ENCODE measurements around the gene KIF3C.
A peak's percentile ranks its signal among the peaks of the same experiment; 100 is the strongest.
"Not testable (repeated sequence)": the region's sequence is repeated elsewhere in the genome, so short reads cannot be mapped to it uniquely, and the experiment has no call there.

KIF3C gene

DNA sequence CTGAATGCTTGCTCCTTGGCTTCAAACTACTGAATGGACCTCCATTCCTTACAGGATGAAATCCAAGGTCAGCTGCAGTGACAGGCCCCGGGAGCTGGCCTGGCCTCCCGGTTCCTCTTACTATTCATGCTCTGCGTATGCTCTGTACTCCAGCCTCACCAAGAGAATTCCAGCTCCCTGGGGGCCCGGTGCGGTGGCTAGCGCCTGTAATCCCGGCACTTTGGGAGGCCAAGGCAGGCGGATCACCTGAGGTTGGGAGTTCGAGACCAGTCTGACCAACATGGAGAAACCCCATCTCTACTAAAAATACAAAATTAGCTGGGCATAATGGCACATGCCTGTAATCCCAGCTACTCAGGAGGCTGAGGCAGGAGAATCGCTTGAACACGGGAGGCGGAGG lies 23.7 kb downstream of the KIF3C start:
- not testable (repeated sequence) for DNase-seq

DNA sequence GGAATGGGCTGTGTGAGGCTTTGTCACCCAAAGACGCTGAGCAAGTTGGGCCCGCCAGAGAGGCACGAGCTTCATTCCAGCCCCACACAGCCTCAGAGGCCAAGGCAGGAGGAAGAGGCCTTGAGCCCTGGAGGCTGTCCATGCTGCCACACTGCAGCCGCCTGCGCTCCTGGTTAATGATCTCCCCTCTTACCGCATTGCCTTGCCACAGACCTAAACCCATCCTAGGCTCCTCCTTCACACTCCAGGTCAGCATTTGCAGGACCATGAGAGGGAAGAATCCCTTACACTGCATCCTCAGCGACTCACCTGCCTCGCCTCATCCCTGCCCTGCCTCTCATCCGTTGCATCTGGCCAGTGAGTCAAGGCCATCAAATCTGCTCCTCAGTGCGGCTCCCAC lies 24.6 kb downstream of the KIF3C start:
- DNase-seq: no peak

DNA sequence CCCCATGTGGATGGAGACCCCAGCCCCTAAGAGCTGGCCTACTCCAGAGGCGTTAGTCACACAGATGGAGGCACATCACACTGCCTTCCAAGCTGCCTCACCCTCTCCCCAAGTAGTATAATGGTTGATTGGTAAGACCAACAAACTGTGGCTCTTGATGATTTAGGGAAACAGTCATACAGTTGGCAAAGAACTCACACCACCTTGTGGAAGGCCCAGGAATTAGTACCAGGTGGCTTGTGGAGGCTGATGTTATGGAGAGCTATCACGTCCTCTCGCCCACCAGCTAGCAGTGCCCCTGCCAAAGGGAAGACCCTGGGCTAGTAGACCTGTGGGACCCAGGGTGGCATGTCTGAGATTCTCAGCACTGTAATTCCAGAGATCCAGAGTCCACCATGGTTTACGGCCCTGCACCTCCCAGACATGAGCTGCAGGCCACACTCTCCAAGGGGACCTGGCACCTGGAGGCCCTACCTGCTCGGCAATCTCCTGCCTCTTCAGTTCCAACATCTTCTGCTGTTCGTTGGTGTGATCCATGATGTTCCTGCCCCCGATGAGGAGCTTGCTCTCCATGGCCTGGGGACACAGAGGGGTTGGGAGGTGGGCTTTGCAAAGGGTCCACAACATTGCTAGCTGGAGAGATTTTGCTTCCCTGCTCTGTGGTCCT lies 26.3 kb downstream of the KIF3C start:
- DNase-seq: no peak

DNA sequence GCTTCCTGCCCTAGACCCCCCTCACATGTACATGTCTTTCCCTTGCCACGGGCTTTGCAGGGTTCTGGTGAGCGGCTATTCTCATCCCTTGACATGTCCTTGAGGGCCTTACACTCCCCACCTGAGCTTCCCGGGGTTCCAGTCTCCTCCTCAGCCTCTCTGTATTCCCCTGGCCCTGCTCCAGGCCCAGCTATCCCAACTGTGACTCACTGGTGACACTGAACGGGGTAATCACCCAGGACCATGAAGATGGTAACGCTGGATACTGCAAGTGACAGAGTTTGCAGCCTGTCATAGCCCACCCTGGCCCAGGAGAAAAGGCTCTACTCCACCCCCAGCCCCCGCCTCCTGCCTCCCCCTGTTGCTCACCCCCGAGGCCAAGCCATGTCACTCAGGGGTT lies 27.3 kb downstream of the KIF3C start:
- no peak for DNase-seq

DNA sequence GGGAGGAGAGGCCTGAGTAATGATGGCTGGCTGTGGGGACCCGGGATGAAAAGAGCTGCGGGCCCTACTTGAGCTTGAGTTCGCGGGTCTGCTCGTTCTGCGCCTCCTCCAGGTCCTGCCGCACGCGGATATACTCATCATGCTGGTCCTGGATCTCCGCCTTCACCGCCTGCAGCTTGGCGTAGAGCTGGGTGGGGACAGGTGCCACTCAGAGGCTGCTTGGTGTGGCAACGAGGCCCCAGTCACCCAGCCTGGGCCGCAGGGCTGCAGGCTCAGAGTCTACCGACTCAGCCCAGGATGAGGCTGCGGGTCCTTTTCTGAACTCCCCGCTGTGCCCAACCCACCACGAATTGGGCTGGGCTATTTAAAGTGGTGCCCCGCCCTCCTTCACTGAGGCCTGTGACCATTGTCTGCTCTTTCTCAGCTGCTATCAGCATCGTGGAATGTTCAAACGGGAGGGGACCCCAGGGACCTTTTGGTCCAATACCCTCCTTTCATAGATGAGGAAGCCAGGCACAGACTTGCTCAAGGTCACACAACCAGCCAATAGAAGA lies 28.0 kb downstream of the KIF3C start:
- no peak for DNase-seq

DNA sequence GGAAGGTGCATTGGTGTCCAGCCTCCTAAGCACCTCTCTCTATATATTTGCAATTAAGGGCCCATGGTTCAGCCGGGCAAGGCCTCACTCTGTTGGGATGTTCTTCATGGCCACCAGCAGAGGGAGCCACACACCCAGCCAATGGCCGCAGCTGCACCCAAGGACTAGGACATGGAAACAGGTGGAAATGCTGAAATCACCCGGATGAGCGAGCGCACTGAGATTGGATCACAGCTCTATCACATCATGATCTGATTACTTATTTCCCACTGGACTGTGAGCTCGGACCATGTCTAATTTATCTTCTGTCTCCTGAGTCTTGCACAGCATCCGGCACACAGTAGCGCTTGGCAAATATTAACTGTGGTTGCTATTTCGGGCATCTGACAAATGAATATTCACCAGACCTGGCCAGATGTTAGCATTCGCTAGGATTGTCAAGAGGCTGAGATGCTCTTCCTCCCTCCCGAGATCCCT lies 31.2 kb downstream of the KIF3C start:
- DNase-seq: peak; percentile 6 to 56 (median 42)

DNA sequence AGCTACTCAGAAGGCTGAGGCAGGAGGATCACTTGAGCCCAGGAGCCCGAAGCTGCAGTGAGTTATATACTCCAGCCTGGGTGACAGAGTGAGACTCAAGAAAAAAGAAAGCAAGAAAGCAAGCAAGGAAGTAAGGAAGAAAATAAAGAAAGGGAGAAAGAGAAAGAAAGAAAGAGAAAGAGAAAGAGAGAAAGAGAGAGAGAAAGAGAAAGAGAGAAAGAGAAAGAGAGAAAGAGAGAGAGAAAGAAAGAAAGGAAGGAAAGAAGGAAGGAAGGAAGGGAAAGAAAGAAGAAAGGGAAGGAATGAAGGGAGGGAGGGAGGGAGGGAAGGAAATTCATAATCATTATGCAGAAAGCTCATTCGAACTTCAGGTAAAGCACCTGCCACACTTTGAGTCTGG lies 33.9 kb downstream of the KIF3C start:
- no peak for DNase-seq

DNA sequence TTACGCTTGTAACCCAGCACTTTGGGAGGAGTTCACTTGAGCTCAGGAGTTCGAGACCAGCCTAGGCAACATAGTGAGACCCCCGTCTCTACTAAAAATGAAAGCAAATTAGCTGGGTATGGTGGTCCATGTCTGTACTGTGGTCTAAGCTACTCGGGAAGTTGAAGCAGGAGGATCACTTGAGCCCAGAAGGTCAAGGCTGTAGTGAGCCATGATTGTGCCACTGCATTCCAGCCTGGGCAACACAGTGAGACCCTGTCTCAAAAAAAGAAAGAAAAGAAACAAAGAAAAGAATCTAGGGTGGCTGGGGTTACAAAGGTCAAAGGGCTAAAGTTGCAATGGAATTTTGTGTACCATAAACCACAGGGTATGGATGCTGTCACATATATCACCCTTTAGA lies 41.3 kb downstream of the KIF3C start:
- no peak for DNase-seq

DNA sequence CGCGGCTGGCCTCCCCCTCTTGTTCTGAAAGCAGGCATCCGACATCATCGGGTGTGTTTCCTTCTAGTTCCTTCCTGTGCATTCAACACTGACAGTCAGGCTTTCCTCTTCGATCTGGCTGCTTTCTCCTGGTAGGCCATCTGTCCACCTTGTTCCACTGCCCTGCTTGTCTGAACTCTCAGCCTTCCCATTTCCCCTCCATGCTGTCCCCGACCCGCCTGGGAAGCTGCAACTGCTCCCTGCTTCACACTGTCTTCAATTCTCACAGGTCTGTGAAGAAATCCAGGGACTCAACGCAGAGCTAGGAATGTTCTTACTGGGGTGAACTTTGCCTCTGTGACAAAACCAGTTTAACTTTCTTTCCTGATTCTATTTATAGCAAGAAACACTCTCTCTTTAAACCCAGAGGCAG lies 43.0 kb downstream of the KIF3C start:
- no peak for DNase-seq

DNA sequence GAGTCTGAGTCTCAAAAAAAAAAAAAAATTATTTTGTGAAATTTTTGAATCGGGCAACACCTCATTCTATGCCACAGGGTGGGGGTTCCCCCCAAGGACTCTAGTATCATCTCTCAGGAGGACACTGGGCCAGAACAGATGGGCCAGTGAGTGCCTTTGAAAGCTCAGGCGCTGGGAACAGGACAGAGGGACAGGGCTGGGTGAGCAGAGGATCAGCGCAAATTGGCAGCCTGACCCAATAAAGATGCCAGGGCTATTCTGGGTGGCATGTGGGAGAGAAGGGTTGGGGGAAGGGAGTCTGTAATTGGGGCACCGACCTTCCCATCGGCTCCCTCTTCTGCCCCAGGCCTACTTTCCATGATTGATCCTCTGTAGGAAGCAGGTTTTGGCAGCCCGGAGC lies 44.0 kb downstream of the KIF3C start:
- DNase-seq: no peak

DNA sequence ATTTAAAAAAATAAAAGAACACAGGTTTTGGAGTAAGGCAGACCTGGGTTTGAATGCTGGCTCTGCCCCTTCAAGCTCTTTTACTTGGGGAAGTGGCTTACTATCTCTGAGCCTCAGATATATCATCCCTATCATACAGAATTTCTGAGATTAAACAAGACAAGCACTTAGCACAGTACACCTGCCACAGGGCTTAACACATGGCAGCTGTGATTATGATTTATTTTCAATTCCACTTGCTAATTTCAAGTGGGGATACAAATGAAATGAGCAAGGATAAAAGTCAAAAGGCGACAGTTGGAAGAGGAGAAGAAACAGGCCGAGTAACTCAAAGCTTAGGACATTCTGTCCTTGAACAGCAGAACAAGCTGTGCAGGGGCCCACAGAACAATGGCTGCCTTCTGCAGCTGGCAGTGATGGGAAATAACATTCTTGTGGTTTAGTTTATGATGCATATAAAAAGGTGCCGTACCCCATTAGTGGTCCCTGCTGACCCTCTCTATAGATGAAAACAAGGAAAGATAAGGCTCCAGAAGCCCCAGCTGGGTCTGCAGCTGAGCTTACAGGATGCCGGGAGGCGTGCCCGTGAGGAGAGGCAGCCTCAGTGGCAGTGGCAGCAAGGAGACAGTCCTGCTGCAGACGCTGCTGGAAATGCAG lies 45.3 kb downstream of the KIF3C start:
- DNase-seq: no peak

DNA sequence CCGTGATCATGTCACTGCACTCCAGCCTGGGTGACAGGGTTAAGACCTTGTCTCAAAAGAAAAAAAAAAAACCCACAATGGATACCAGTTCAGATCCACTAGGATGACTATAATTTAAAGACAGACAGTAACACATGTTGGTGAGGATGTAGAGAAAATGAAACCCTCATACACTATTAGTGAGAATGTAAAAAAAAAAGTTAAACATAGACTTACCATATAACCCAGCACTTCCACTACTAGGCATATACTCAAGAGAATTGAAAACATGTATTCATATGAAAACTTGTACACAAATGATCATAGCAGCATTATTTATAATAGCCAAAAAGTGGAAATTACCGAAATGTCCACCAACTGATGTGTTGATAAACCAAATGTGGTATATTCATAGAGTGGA lies 48.7 kb downstream of the KIF3C start:
- no peak for DNase-seq

DNA sequence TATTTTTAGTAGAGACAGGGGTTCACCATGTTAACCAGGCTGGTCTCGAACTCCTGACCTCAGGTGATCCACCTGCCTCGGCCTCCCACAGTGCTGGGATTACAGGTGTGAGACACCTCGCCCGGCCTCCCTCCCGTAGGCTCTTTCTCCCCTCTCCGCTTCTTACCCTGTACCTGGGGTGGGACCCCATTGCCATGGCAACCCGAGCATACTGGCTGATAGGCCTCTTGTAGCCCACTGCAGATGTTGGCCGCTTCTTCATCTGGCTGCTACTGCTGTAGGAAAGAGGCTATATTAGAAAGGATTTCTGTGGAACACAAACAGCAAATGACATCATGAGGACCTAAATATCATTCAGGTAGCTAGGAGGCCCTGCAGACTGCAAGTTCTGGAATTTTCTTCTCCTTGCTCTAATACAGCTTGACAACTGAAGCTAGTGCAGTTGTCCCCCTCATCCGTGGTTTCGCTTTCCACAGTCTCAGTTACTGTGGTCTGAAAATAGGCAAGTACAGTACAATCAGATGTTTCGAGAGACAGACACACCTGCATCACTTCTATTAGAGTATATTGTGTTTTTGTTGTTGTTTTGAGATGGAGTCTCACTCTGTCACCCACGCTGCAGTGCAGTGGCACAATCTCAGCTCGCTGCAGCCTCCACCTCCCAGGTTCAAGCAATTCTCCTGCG lies 52.4 kb downstream of the KIF3C start:
- no peak for DNase-seq

DNA sequence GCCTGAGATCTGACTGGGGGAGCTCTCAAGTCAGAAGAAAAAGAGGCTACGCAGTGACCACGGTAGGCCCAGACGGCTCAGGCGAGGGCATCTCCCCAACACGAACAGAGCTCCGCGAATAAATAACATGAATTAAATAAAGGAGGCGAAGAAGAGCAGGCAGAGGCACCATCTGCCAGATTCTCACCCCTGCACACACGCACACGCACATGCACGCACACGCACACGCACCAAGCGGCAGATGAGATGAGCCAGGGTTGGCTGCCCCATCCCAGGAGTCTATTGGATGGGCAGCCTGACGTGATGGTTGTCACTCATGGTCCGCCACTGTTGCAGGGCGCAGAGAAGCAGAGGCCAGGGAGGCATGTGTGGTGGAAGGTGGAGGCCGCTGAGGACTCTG lies 53.6 kb downstream of the KIF3C start:
- DNase-seq: no peak

DNA sequence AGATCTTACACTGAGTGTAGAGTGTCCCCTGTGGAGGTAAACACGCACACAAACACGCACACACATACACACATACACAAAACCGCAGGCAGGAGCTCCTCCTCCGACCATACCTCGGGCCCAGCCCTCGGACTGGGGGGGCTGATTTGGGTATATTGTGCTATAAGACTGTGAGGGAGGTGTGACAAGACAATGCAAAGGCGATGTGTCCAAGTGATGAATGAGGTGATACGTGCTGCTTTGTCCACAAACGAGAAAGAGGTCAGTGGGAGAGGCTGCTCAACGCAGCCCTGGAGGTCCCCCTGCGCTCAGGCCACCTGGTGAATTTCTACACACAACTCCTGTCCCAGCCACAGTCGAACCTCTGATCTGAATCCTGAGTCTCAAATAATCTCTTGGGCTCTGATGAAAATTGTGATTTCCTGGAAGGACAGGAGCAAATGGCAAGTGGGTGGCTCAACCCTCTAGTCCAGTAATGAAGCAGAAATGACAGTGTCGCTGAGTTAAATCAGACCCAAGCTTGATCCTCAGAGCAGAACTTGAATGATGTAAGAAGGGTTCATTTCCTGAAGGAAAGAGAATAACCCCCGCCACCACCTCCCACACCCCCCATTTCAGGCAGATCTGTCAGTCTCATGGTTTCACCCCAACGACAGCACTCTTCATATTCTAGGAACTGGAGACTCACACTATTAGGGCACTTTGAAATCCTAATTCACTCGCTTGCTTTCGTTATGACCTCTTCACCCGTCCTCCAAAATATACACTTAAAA lies 55.1 kb downstream of the KIF3C start:
- no peak for DNase-seq

DNA sequence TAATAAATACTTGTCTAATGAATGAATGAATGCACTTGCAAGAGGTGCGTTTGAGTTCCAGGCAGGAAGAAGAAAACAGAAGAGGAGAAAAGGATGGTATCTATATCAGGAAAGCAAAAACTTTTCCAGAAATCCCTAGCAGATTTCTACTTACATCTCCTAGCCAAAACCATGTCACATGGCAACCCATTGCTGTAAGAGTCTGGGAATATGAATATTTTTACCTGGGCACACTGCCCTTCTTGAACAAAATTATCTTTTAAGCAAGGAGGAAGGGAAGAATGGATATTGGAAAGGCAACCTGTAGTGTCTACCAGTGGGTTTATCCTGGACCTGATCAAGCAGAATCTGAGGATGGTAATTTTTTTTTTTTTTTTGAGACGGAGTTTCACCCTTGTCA lies 59.8 kb downstream of the KIF3C start:
- no peak for DNase-seq

DNA sequence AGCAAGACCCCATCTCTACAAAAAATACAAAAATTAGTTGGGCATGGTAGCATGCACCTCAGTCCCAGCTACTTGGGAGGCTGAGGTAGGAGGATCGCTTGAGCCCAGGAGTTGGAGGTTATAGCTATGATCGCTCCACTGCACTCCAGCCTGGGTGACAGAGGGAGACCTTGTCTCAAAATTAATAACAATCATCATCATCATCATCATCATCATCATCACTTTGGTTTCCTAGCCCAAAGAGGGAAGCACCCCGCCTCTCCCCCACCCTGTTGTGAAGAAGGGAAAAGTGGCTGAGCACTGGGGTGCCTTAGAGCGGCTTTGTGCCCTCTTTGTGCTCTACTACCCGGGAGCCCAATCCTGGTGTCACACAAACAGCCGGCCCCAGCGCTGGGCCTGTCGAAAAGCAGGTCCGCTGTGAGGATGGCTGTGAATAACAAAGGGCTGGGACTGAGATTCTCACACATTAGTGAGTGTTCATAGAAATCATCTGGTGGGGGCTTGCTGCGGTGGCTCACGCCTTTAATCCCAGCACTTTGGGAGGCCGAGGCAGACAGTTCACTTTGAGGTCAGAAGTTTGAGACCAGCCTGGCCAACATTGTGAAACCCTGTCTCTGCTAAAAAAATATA lies 61.4 kb downstream of the KIF3C start:
- no peak for DNase-seq

DNA sequence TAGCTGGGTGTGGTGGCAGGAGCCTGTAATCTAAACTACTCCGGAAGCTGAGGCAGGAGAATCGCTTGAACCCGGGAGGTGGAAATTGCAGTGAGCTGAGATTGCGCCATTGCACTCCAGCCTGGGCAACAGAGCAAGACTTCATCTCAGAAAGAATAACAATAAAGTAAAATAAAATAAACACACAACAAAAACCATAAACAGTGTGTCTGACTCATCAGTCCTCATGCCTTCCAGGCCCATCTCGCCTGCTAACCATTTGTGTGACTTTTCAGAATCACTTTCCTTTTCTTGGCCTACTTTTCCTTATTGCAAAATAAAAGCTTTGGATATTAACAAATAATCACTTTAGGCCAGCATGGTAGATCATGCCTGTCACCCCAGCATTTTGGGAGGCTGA lies 62.0 kb downstream of the KIF3C start:
- DNase-seq: no peak

DNA sequence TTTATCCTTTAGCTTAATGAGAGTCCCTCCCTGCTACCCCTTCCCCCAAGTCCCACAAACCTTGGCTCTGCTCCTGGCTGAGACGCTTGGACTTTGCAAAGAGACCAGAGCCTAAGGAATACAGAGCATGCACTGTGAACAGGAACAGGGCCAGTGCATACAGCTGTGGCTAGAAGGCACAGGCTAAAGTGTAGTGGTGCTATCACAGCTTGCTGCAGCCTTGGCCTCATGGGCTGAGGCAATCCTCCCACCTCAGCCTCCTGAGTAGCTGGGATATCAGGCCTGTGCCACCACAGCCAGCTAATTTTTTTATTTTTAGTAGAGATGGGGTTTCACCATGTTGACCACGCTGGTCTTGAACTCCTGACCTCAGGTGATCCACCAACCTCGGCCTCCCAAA lies 64.5 kb downstream of the KIF3C start:
- DNase-seq: no peak

DNA sequence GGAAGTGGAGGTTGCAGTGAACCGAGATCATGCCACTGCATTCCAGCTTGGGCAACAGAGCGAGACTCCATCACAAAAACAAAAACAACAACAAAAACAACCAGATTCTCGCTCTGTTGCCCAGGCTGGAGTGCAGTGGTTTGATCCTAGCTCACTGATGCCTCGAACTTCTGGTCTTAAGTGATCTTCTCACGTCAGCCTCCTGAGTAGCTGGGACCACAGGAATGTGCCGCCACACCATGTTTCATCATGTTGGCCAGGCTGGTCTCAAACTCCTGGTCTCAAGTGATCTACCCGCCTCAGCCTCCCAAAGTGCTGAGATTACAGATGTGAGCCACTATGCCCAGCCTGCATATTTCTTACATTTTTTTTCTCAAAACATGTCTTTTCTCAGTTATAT lies 64.9 kb downstream of the KIF3C start:
- not testable (repeated sequence) for DNase-seq

DNA sequence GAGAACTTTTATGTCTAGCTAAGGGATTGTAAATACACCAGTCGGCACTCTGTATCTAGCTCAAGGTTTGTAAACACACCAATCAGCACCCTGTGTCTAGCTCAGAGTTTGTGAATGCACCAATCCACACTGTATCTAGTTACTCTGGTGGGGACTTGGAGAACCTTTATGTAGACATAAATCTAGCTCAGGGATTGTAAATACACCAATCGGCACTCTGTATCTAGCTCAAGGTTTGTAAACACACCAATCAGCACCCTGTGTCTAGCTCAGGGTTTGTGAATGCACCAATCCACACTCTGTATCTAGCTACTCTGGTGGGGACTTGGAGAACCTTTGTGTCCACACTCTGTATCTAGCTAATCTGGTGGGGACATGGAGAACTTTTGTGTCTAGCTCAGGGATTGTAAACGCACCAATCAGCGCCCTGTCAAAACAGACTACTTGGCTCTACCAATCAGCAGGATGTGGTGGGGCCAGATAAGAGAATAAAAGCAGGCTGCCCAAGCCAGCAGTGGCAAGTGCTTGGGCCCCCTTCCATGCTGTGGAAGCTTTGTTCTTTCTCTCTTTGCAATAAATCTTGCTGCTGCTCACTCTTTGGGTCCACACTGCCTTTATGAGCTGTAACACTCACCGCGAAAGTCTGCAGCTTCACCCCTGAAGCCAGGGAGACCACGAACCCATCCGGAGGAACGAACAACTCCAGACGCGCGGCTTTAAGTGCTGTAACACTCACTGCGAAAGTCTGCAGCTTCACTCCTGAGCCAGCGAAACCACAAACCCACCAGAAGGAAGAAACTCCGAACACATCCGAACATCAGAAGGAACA lies 66.1 kb downstream of the KIF3C start:
- peak in 3 of 4 experiments; percentile 1 to 20 (median 5) for DNase-seq

DNA sequence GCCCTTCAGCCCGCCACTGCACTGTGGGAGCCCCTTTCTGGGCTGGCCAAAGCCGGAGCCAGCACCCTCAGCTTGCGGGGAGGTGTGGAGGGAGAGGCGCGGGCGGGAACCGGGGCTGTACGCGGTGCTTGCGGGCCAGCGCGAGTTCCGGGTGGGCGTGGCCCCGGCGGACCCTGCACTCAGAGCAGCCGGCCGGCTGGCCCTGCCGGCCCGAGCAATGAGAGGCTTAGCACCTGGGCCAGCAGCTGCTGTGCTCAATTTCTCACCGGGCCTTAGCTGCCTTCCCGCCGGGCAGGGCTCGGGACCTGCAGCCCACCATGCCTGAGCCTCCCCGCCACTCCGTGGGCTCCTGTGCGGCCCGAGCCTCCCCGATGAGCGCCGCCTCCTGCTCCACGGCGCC lies 66.9 kb downstream of the KIF3C start:
- not testable (repeated sequence) for DNase-seq

Measured in activated naive CD4-positive, alpha-beta T cell (primary cell).